Upper lobe of right lung (tissue), 1 donor: Measurements from ENCODE around the gene BASP1. TPM values are rescaled to one million over a fixed set of nuclear protein-coding genes. Genes with fewer than 3 reads are reported as not detected.

Source experiments
- ATAC-seq: fragments of 200-7000 bp; cut with Tn5 transposase; one replicate; pipeline ENCODE4 v1.9.1; 2020; ENCODE audit warnings: mild to moderate bottlenecking, moderate library complexity
- DNase-seq: peaks from one replicate; pipeline ENCODE4 v3.0.0-alpha.2; 2020
- H3K27ac ChIP-seq: fragments of 200-600 bp; one replicate; pipeline ENCODE4 v1.8.0; 2022
- H3K27me3 ChIP-seq: fragments of 200-600 bp; one replicate; pipeline ENCODE4 v1.8.0; 2022; ENCODE audit warnings: mild to moderate bottlenecking
- H3K36me3 ChIP-seq: fragments of 200-600 bp; one replicate; pipeline ENCODE4 v1.8.0; 2022
- H3K4me1 ChIP-seq: fragments of 200-600 bp; one replicate; pipeline ENCODE4 v1.8.0; 2022
- H3K4me3 ChIP-seq: fragments of 200-600 bp; one replicate; pipeline ENCODE4 v1.8.0; 2022; ENCODE audit warnings: mild to moderate bottlenecking
- H3K9me3 ChIP-seq: fragments of 200-600 bp; one replicate; pipeline ENCODE4 v1.8.0; 2022
- CTCF ChIP-seq: fragments of 200-600 bp; IDR thresholded peaks from one replicate; pipeline ENCODE4 v1.8.0; 2022; ENCODE audit warnings: antibody characterized with exemption
- intact Hi-C: fragments of 100-400 bp; cut with DNase I; formaldehyde crosslinking; loops from one replicate; pipeline ENCODE4 v1.11.0; 2022
- total RNA-seq: library from RNA; stranded (reverse); fragmentation: NEBNext Ultra II Directional; extraction: Animal tissue kit (Norgen Biotek cat#: 25700); gene quantifications from one replicate; pipeline ENCODE4 v1.2.1, GENCODE V29; 2021
- donor health status: DM: no; HTN: yes; CAD: no; lungs with severe emphysema.

The BASP1 gene
- total RNA-seq, 1 donor from 2014 or later = 31.1 TPM

GRCh38 chr5:17178373-17178675 lies 39.1 kb upstream of the BASP1 start:
- Histone ChIP-seq H3K27me3 (no peaks in the 10 kb centered on the region), H3K27ac (no peak overlapping the region), H3K4me1 (no peaks in the 10 kb centered on the region), H3K9me3 (no peaks in the 10 kb centered on the region), H3K36me3 (no peaks in the 10 kb centered on the region), H3K4me3 (no peak overlapping the region)
- TF ChIP-seq CTCF = no peak
- ATAC-seq (peak; percentile 38), DNase-seq (no peak)
- intact Hi-C loops = no loop called here

- TF ChIP-seq CTCF = no peak
- H3K27ac ChIP-seq = peak overlapping the region; percentile 19
- H3K36me3 ChIP-seq = no peaks in the 10 kb centered on the region
- H3K4me1 ChIP-seq = peaks cover 15% of the 10 kb centered on the region
- no peaks in the 10 kb centered on the region for H3K27me3 ChIP-seq
- no peak for DNase-seq
- H3K4me3 ChIP-seq = no peak overlapping the region
- intact Hi-C loops = no loop called here
- no peak for ATAC-seq
- H3K9me3 ChIP-seq = no peaks in the 10 kb centered on the region
These were observed 37.0 kb upstream of the BASP1 start for GRCh38 chr5:17180330-17180843.

GRCh38 chr5:17180864-17181723 lies 36.3 kb upstream of the BASP1 start:
- Histone ChIP-seq H3K4me3 (no peak overlapping the region), H3K27ac (peak overlapping the region; percentile 19), H3K36me3 (no peaks in the 10 kb centered on the region), H3K27me3 (no peaks in the 10 kb centered on the region), H3K9me3 (no peaks in the 10 kb centered on the region), H3K4me1 (peaks cover 15% of the 10 kb centered on the region)
- DNase-seq (no peak), ATAC-seq (peak; percentile 51)
- intact Hi-C loops = no loop called here
- no peak for TF ChIP-seq CTCF

- no peak for DNase-seq
- Histone ChIP-seq H3K9me3 (no peaks in the 10 kb centered on the region), H3K4me1 (peaks cover 15% of the 10 kb centered on the region), H3K4me3 (no peak overlapping the region), H3K36me3 (no peaks in the 10 kb centered on the region), H3K27me3 (no peaks in the 10 kb centered on the region), H3K27ac (no peak overlapping the region)
- intact Hi-C loops = no loop called here
- ATAC-seq = no peak
- TF ChIP-seq CTCF = no peak
These were observed 34.9 kb upstream of the BASP1 start for GRCh38 chr5:17182494-17182893.

GRCh38 chr5:17182981-17183380 lies 34.5 kb upstream of the BASP1 start:
- no peaks in the 10 kb centered on the region for H3K9me3 ChIP-seq
- no peaks in the 10 kb centered on the region for H3K36me3 ChIP-seq
- intact Hi-C loops = no loop called here
- H3K4me1 ChIP-seq = peaks cover 15% of the 10 kb centered on the region
- no peak overlapping the region for H3K27ac ChIP-seq
- no peak for ATAC-seq
- H3K27me3 ChIP-seq = no peaks in the 10 kb centered on the region
- no peak for DNase-seq
- no peak overlapping the region for H3K4me3 ChIP-seq
- no peak for TF ChIP-seq CTCF
